ENCODE results near the gene CYLC2. TPM values are rescaled to one million over a fixed set of nuclear protein-coding genes. Genes with fewer than 3 reads are reported as not detected.

Gene CYLC2
- total RNA-seq, 2 donors from 2014 or later = not detected

- no peak overlapping the region for H3K27ac ChIP-seq
- H3K27me3 ChIP-seq = no peaks in the 10 kb centered on the region
- TF ChIP-seq POLR2A (IDR thresholded peaks at IDR 0.05) (no peak), CTCF (IDR thresholded peaks at IDR 0.05) (no peak)
- DNase-seq (no peak), ATAC-seq (no peak)
- intact Hi-C loops (cut with DNase I) = no loop called here
- WGBS, 2 donors = 76 to 83% methylated on average over 3 of the region's 3 CpGs
- no peaks in the 10 kb centered on the region for H3K36me3 ChIP-seq (replicated peaks in 1 of 2; ENCODE audit: insufficient read depth in 1 of 2, low read depth in 2 of 2)
- H3K9me3 ChIP-seq = no peaks in the 10 kb centered on the region
- no peaks in the 10 kb centered on the region for H3K4me1 ChIP-seq
- no peak overlapping the region for H3K4me3 ChIP-seq
These were observed 19.1 kb downstream of the CYLC2 start for GRCh38 chr9:103014242-103014641.

GRCh38 chr9:103025796-103026195, 30.7 kb downstream of the CYLC2 start:
- no peaks in the 10 kb centered on the region for H3K27me3 ChIP-seq
- no peaks in the 10 kb centered on the region for H3K36me3 ChIP-seq (replicated peaks in 1 of 2; ENCODE audit: insufficient read depth in 1 of 2, low read depth in 2 of 2)
- ATAC-seq (no peak), DNase-seq (no peak)
- no peak overlapping the region for H3K4me3 ChIP-seq
- no peak for TF ChIP-seq POLR2A (IDR thresholded peaks at IDR 0.05)
- TF ChIP-seq CTCF (IDR thresholded peaks at IDR 0.05) = no peak
- H3K9me3 ChIP-seq = no peaks in the 10 kb centered on the region
- intact Hi-C loops (cut with DNase I) = no loop called here
- H3K4me1 ChIP-seq = no peaks in the 10 kb centered on the region
- H3K27ac ChIP-seq = no peak overlapping the region
- 35 to 48% methylated on average over 2 of the region's 2 CpGs for WGBS, 2 donors

GRCh38 chr9:103037508-103038477, 42.7 kb downstream of the CYLC2 start:
- Histone ChIP-seq H3K27ac (no peak overlapping the region), H3K4me1 (no peaks in the 10 kb centered on the region), H3K36me3 (replicated peaks in 1 of 2; ENCODE audit: insufficient read depth in 1 of 2, low read depth in 2 of 2) (no peaks in the 10 kb centered on the region), H3K4me3 (no peak overlapping the region), H3K9me3 (no peaks in the 10 kb centered on the region), H3K27me3 (no peaks in the 10 kb centered on the region)
- WGBS, 2 donors = 64 to 77% methylated on average over 3 to 4 of the region's 4 CpGs
- ATAC-seq (no peak), DNase-seq (no peak)
- intact Hi-C loops (cut with DNase I) = no loop called here
- TF ChIP-seq CTCF (IDR thresholded peaks at IDR 0.05) = no peak
- TF ChIP-seq POLR2A (IDR thresholded peaks at IDR 0.05) = no peak

GRCh38 chr9:103041961-103042360, 46.8 kb downstream of the CYLC2 start:
- no peak for TF ChIP-seq CTCF (IDR thresholded peaks at IDR 0.05)
- TF ChIP-seq POLR2A (IDR thresholded peaks at IDR 0.05) = no peak
- intact Hi-C loops (cut with DNase I) = no loop called here
- ATAC-seq = no peak
- H3K4me3 ChIP-seq = no peak overlapping the region
- no peaks in the 10 kb centered on the region for H3K4me1 ChIP-seq
- DNase-seq = no peak
- WGBS, 2 donors = 54 to 63% methylated on average over 3 of the region's 3 CpGs
- H3K9me3 ChIP-seq = no peaks in the 10 kb centered on the region
- H3K27ac ChIP-seq = no peak overlapping the region
- no peaks in the 10 kb centered on the region for H3K27me3 ChIP-seq
- H3K36me3 ChIP-seq (replicated peaks in 1 of 2; ENCODE audit: insufficient read depth in 1 of 2, low read depth in 2 of 2) = no peaks in the 10 kb centered on the region

Small RNA genes within 50 kb of the gene (small RNA-seq; reads per million reads assigned to genes)
- gene AL589823.1 = not detected

Measured in body of pancreas (tissue), 4 donors.